Aorta (tissue), 5 donors: ENCODE results near the gene PCDH1. TPM values are rescaled to one million over a fixed set of nuclear protein-coding genes. Genes with fewer than 3 reads are reported as not detected.
"Not testable (repeated sequence)": the region's sequence is repeated elsewhere in the genome, so short reads cannot be mapped to it uniquely, and the experiment has no call there.

Experiments used
- ATAC-seq: fragments of 200-7000 bp; cut with Tn5 transposase; one replicate; pipeline ENCODE4 v1.9.1; 2022; ENCODE audit warnings: moderate library complexity; ENCODE audit not compliant: low FRiP score
- DNase-seq, 2 donors: peaks; one replicate each; pipeline ENCODE4 v3.0.0-alpha.2; 2020
- H3K27ac ChIP-seq, 2 donors: one replicate each; pipeline ENCODE4 v1.5.1; 2013; ENCODE audit warnings: low read length in 2 of 2, mild to moderate bottlenecking in 2 of 2, moderate library complexity in 2 of 2, control low read depth in 1 of 2, inconsistent platforms in 1 of 2, low read depth in 1 of 2
- H3K27me3 ChIP-seq, 2 donors: one replicate each; pipeline ENCODE4 v1.6.1; 2013; ENCODE audit warnings: control low read depth in 1 of 2, low read length in 1 of 2, mild to moderate bottlenecking in 1 of 2, moderate library complexity in 1 of 2; ENCODE audit not compliant: insufficient read depth in 2 of 2, control insufficient read depth in 1 of 2
- H3K36me3 ChIP-seq, 2 donors: one replicate each; pipeline ENCODE4 v1.6.1; 2013; ENCODE audit warnings: control low read depth in 1 of 2, low read length in 1 of 2, mild to moderate bottlenecking in 1 of 2; ENCODE audit not compliant: insufficient read depth in 2 of 2, control insufficient read depth in 1 of 2
- H3K4me1 ChIP-seq, 2 donors: one replicate each; pipeline ENCODE4 v1.6.1; 2013; ENCODE audit warnings: low read length in 2 of 2, control low read depth in 1 of 2, mild to moderate bottlenecking in 1 of 2, moderate library complexity in 1 of 2; ENCODE audit not compliant: insufficient read depth in 2 of 2, control insufficient read depth in 1 of 2
- H3K4me3 ChIP-seq, 2 donors: one replicate each; pipeline ENCODE4 v1.5.1; 2013; ENCODE audit warnings: low read length in 2 of 2, control low read depth in 1 of 2, mild to moderate bottlenecking in 1 of 2
- H3K9me3 ChIP-seq: one replicate; pipeline ENCODE4 v1.6.1; 2013; ENCODE audit warnings: mild to moderate bottlenecking, low read length; ENCODE audit not compliant: control insufficient read depth
- WGBS, 2 donors: extraction: QIAGEN DNeasy Blood & Tissue Kit; methylation state at CpG; one replicate each; pipeline ENCODE4 v1.1.7; 2013; 5-methylcytosine and 5-hydroxymethylcytosine counted together
- intact Hi-C, 2 donors: fragments of 100-400 bp; cut with DNase I; formaldehyde crosslinking; loops; one replicate each; pipeline versions ENCODE4 v1.14.2 to v1.15.0; 2022
- polyA plus RNA-seq, 2 donors: library from polyadenylated mRNA; stranded (reverse); fragments of 200-250 nt; gene quantifications; one replicate each; pipeline ENCODE4 v1.2.3, GENCODE V29; 2013
- total RNA-seq, 2 donors: library from RNA; stranded (reverse); fragmentation: NEBNext Ultra II Directional; extraction: Animal tissue kit (Norgen Biotek cat#: 25700); gene quantifications; one replicate each; pipeline ENCODE4 v1.2.1, GENCODE V29; 2021
- donor health status: healthy with polysubstance abuse.
- donor health status: Bipolar disorder and iron deficiency.
- donor health status: DM: no; HTN: no; CAD: no.
- donor health status: DM: no; HTN: no; CAD: no.
- donor health status: DM: yes; HTN: yes; CAD: no.

PCDH1 gene
- total and polyA plus RNA-seq, 4 donors, result 1.4 to 41.9 (median 15.9) TPM

DNA sequence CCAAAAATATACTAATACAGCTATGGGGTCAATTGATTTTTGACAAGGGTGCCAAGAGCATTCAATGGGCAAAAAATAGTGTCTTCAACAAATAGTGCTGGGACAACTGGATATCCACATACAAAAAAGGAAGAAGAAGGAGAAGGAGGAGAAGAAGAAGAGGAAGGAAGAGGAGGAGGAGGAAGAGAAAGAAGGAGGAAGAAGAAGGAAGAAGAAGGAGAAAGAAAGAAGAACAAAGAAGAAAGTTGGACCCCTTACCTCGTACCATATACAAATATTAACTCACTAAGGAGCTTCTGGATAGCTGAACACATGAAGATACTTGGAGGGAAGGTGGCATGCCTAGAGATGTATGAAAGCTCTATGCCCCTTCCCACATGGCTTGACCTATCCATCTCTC lies 28.3 kb upstream of the PCDH1 start:
- WGBS, 2 donors, result 42 to 96% methylated on average over 1 of the region's 1 CpG
- intact Hi-C loops, result no loop called here
- Histone ChIP-seq H3K9me3 (no peaks in the 10 kb centered on the region), H3K4me3 (no peak overlapping the region), H3K4me1 (no peaks in the 10 kb centered on the region), H3K36me3 (no peaks in the 10 kb centered on the region), H3K27ac (no peak overlapping the region), H3K27me3 (peaks cover 0 to 1% of the 10 kb centered on the region in 2 donors)
- DNase-seq, result no peak
- no peak for ATAC-seq

DNA sequence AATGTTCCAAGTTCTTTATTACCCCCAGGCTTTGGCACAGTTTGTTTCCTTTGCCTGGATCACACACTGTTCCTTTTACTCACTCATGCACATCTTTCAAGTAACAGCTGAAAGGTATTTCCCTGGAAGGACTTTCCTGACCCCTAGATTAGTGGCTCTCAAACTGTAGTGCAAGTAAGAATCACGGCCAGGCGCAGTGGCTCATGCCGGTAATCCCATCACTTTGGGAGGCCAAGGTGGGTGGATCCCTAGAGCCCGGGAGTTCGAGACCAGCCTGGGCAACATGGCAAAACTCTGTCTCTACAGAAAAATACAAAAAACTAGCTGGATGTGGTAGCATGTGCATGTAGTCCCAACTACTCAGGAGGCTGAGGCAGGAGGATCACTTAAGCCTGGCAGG lies 26.3 kb upstream of the PCDH1 start:
- no peaks in the 10 kb centered on the region for H3K36me3 ChIP-seq
- DNase-seq (no peak), ATAC-seq (no peak)
- no peaks in the 10 kb centered on the region for H3K4me1 ChIP-seq
- H3K4me3 ChIP-seq, result no peak overlapping the region
- H3K9me3 ChIP-seq, result no peaks in the 10 kb centered on the region
- H3K27ac ChIP-seq, result no peak overlapping the region
- peaks cover 0 to 1% of the 10 kb centered on the region in 2 donors for H3K27me3 ChIP-seq
- intact Hi-C loops, result no loop called here
- WGBS, 2 donors, result 78 to 79% methylated on average over 5 of the region's 5 CpGs

DNA sequence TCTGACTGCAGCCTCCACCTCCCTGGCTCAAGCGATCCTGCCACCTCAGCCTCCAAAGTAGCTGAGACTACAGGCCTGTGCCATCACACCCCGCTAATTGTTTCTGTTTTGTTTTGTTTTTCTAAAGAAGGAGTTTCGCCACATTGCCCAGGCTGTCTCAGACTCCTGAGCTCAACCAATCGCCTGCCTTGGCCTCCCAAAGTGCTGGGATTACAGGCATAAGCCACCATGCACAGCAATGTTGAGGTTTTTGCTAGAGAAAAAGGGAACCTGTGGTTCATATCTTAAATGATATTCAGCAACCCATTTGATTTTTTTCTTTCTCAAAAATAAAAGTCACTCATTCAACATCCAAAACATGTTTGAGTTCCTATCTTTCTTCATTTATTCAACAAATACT lies 25.1 kb upstream of the PCDH1 start:
- ATAC-seq (no peak), DNase-seq (no peak)
- Histone ChIP-seq H3K27ac (no peak overlapping the region), H3K4me3 (no peak overlapping the region), H3K27me3 (peaks cover 0 to 1% of the 10 kb centered on the region in 2 donors), H3K36me3 (no peaks in the 10 kb centered on the region), H3K4me1 (no peaks in the 10 kb centered on the region), H3K9me3 (no peaks in the 10 kb centered on the region)
- WGBS, 2 donors, result 82 to 83% methylated on average over 4 of the region's 4 CpGs
- intact Hi-C loops, result no loop called here

DNA sequence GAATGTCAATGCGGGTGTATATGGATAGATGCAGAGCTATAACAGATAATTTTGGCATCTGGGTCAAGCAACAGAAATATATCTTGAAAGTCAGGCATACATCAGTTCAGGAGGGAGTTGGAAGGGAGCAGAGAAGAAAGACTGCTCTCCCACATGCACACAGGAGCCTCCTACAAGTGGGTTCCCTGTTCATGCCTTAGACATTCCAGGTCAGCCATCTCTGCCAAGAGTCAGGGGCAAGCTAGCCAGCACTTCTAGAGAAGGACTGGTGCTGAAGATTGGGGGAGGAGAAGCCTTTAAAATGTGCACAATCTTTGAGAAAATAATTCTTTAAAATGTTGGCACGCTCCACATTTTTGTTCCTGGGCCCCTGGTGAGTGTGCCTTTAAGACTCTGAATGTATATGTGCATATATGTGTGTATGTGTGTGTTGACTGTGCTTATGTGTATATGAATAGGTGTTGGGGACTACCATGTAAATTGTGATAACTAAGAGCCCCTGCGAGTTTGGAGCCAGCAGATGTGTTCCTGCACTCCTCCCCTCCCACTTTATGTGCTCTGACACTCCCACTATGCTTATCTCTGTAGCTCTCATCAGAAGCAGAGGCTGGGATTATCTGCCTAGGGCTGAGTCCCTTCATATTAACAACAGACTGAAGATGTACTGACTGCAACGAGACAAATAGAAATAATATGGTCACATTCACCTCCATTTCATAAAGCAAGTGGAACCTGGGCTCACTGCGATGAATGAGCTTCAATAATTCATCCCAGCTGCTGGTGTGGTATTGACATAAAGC lies 24.0 kb upstream of the PCDH1 start:
- Histone ChIP-seq H3K9me3 (no peaks in the 10 kb centered on the region), H3K27ac (no peak overlapping the region), H3K4me3 (no peak overlapping the region), H3K36me3 (no peaks in the 10 kb centered on the region), H3K4me1 (no peaks in the 10 kb centered on the region), H3K27me3 (peaks cover 0 to 1% of the 10 kb centered on the region in 2 donors)
- DNase-seq (no peak), ATAC-seq (no peak)
- WGBS, 2 donors, result 52% methylated on average over 5 of the region's 5 CpGs
- intact Hi-C loops, result no loop called here

DNA sequence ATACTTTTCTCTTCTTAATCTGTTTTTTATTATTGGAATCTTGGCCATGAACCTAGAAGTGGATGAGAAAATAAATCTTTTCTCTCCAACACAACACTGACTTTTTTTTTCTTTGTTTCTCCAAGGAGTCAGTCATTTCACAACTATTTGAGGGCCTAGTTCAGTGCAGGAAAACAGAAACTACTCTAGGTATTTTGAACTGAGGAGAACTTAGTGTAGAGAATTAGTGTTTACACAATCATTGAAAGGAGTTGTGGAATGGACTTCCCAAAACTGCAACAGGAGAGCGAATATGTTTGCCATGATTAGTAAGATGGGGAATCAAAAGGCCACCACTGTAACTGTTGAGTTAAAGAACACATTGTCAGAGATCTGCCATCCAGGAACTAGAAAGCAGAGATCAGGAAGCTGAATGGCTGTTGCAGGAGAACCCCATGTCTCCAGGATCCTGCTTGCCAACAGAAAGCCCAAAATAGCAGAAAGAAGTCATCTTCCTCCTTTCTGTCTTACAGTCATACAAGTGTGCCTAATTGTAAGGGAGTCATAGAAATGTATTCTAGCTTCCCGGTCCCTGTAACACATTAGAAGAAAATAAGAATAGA lies 20.3 kb upstream of the PCDH1 start:
- WGBS, 2 donors, result 79% methylated on average over 2 of the region's 2 CpGs
- Histone ChIP-seq H3K4me3 (no peak overlapping the region), H3K27me3 (no peaks in the 10 kb centered on the region), H3K27ac (no peak overlapping the region), H3K36me3 (no peaks in the 10 kb centered on the region), H3K4me1 (no peaks in the 10 kb centered on the region), H3K9me3 (no peaks in the 10 kb centered on the region)
- ATAC-seq (no peak), DNase-seq (no peak)
- intact Hi-C loops, result no loop called here

DNA sequence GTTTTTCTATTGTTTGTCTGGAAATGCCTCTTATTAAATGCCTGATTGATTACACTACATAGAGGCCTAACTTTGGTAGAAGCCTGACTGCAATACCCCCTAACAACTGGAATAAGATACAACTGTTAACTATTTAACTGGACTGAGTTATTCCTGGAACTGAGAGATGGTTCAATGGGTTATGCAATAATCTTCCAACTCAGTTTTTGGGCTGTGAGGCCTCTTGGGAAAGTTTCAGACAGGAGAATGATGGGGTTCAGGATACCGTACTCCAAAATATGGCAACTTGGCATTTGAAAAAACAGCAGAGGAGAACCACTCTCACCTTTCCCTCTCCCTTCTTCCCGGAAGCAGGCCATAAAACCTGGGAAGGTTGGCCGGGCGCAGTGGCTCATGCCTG lies 19.2 kb upstream of the PCDH1 start:
- Histone ChIP-seq H3K4me3 (no peak overlapping the region), H3K27me3 (no peaks in the 10 kb centered on the region), H3K4me1 (no peaks in the 10 kb centered on the region), H3K36me3 (no peaks in the 10 kb centered on the region), H3K27ac (no peak overlapping the region), H3K9me3 (no peaks in the 10 kb centered on the region)
- DNase-seq (no peak), ATAC-seq (no peak)
- WGBS, 2 donors, result 93 to 96% methylated on average over 4 of the region's 4 CpGs
- intact Hi-C loops, result no loop called here

DNA sequence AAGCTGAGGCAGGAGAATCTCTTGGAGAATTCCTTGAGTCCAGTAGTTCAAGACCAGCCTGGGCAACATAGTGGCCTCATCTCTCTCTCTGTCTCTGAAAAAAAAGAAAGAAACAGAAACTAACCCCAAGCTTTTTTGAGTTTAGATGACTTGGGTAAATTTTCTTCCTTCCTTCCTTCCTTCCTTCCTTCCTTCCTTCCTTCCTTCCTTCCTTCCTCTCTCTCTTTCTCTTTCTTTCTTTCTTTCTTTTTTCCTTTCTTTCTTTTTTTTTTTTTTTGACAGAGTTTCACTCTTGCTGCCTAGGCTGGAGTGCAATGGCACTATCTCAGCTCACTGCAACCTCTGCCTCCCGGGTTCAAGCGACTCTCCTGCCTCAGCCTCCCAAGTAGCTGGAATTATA lies 12.2 kb upstream of the PCDH1 start:
- not testable (repeated sequence) for DNase-seq, H3K36me3 ChIP-seq, H3K9me3 ChIP-seq, H3K4me3 ChIP-seq, H3K4me1 ChIP-seq, ATAC-seq, H3K27me3 ChIP-seq, H3K27ac ChIP-seq
- intact Hi-C loops, result loop anchor here in 1 of 2 donors (2.0 kb wide), 1 partner anchor 70 kb away; no protein-coding TSS in a partner anchor
- WGBS, 2 donors, result 79 to 87% methylated on average over 2 of the region's 2 CpGs

DNA sequence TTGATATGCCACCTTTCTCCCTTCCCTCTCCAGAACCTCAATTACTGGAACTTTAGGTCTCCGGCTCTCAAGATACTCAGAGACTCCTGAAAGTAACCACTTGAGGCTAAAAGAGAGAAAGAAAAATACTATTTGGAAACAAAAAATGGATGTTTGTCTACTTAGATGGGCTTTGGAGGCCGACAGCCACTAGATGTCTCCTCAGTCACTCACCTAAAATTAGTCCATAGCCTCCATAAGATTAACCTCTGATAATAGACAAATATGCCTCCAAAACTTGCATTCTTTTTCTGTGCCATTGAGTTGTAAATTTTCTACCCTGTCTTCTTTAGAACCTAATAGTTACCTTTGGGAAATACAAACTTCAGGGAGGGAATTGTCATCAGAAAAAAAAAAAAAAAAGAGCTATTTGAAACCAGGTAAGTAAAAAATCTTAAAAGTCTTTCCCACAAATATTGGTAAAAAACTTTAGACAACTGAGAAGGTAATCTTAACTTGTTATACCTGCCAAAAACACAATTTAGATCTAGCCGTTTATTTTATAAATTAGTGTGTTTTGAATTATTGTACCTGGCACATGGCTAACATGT lies 11.2 kb upstream of the PCDH1 start:
- H3K27me3 ChIP-seq, result no peaks in the 10 kb centered on the region
- DNase-seq (no peak), ATAC-seq (no peak)
- H3K9me3 ChIP-seq, result no peaks in the 10 kb centered on the region
- intact Hi-C loops, result no loop called here
- no peak overlapping the region for H3K27ac ChIP-seq
- no peaks in the 10 kb centered on the region for H3K4me1 ChIP-seq
- 54 to 57% methylated on average over 3 of the region's 3 CpGs for whole genome bisulfite sequencing, 2 donors
- H3K4me3 ChIP-seq, result no peak overlapping the region
- no peaks in the 10 kb centered on the region for H3K36me3 ChIP-seq

DNA sequence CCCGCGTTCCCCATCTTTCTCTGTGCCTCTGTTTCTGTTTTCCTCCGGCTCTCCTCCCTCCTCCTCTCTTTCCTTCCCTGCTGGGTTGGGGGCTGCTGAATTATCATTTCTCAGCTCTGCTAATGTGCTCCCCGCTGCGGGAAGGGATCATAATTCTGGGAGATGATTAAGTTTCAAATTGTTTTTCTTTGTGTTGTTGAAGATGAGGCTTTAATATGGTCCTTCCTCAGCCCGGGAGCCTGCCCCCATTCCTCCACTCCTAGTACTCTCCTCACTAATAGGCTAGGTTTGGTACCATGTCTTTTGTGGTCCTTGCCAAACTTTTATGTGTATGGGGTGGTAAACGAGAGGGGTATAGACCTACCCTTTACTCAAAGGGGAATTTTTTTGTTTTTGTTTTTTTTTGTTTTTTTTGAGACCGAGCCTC lies 5.7 kb upstream of the PCDH1 start:
- Histone ChIP-seq H3K4me3 (no peak overlapping the region), H3K4me1 (no peaks in the 10 kb centered on the region)
- intact Hi-C loops, result no loop called here

More for the DNA sequence above, 5.7 kb upstream of the PCDH1 start:
- Histone ChIP-seq H3K27ac (no peak overlapping the region), H3K36me3 (no peaks in the 10 kb centered on the region), H3K27me3 (no peaks in the 10 kb centered on the region), H3K9me3 (no peaks in the 10 kb centered on the region)
- WGBS, 2 donors, result 23 to 26% methylated on average over 8 of the region's 8 CpGs
- ATAC-seq (no peak), DNase-seq (no peak)
